ENCODE data around the gene PYROXD2. TPM values are rescaled to one million over a fixed set of nuclear protein-coding genes. Genes with fewer than 3 reads are reported as not detected.

The PYROXD2 gene
- total and polyA plus RNA-seq, 2 of the 8 experiments (the other 6 are each of a cell fraction or from before 2014, with no cell fraction given), result 3.2 to 5.4 TPM

- TF ChIP-seq, protein P1, sequence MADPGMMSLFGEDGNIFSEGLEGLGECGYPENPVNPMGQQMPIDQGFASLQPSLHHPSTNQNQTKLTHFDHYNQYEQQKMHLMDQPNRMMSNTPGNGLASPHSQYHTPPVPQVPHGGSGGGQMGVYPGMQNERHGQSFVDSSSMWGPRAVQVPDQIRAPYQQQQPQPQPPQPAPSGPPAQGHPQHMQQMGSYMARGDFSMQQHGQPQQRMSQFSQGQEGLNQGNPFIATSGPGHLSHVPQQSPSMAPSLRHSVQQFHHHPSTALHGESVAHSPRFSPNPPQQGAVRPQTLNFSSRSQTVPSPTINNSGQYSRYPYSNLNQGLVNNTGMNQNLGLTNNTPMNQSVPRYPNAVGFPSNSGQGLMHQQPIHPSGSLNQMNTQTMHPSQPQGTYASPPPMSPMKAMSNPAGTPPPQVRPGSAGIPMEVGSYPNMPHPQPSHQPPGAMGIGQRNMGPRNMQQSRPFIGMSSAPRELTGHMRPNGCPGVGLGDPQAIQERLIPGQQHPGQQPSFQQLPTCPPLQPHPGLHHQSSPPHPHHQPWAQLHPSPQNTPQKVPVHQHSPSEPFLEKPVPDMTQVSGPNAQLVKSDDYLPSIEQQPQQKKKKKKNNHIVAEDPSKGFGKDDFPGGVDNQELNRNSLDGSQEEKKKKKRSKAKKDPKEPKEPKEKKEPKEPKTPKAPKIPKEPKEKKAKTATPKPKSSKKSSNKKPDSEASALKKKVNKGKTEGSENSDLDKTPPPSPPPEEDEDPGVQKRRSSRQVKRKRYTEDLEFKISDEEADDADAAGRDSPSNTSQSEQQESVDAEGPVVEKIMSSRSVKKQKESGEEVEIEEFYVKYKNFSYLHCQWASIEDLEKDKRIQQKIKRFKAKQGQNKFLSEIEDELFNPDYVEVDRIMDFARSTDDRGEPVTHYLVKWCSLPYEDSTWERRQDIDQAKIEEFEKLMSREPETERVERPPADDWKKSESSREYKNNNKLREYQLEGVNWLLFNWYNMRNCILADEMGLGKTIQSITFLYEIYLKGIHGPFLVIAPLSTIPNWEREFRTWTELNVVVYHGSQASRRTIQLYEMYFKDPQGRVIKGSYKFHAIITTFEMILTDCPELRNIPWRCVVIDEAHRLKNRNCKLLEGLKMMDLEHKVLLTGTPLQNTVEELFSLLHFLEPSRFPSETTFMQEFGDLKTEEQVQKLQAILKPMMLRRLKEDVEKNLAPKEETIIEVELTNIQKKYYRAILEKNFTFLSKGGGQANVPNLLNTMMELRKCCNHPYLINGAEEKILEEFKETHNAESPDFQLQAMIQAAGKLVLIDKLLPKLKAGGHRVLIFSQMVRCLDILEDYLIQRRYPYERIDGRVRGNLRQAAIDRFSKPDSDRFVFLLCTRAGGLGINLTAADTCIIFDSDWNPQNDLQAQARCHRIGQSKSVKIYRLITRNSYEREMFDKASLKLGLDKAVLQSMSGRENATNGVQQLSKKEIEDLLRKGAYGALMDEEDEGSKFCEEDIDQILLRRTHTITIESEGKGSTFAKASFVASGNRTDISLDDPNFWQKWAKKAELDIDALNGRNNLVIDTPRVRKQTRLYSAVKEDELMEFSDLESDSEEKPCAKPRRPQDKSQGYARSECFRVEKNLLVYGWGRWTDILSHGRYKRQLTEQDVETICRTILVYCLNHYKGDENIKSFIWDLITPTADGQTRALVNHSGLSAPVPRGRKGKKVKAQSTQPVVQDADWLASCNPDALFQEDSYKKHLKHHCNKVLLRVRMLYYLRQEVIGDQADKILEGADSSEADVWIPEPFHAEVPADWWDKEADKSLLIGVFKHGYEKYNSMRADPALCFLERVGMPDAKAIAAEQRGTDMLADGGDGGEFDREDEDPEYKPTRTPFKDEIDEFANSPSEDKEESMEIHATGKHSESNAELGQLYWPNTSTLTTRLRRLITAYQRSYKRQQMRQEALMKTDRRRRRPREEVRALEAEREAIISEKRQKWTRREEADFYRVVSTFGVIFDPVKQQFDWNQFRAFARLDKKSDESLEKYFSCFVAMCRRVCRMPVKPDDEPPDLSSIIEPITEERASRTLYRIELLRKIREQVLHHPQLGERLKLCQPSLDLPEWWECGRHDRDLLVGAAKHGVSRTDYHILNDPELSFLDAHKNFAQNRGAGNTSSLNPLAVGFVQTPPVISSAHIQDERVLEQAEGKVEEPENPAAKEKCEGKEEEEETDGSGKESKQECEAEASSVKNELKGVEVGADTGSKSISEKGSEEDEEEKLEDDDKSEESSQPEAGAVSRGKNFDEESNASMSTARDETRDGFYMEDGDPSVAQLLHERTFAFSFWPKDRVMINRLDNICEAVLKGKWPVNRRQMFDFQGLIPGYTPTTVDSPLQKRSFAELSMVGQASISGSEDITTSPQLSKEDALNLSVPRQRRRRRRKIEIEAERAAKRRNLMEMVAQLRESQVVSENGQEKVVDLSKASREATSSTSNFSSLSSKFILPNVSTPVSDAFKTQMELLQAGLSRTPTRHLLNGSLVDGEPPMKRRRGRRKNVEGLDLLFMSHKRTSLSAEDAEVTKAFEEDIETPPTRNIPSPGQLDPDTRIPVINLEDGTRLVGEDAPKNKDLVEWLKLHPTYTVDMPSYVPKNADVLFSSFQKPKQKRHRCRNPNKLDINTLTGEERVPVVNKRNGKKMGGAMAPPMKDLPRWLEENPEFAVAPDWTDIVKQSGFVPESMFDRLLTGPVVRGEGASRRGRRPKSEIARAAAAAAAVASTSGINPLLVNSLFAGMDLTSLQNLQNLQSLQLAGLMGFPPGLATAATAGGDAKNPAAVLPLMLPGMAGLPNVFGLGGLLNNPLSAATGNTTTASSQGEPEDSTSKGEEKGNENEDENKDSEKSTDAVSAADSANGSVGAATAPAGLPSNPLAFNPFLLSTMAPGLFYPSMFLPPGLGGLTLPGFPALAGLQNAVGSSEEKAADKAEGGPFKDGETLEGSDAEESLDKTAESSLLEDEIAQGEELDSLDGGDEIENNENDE (IDR thresholded peaks at IDR 0.05; ENCODE audit: insufficient replicate concordance, low read length), result no peak
- TF ChIP-seq EGR1 (IDR thresholded peaks at IDR 0.05; ENCODE audit: borderline replicate concordance, low read depth, low read length) (no peak), TAF1 (IDR thresholded peaks at IDR 0.05; ENCODE audit: low read depth, low read length) (no peak), YY1 (IDR thresholded peaks at IDR 0.05; ENCODE audit: low read depth, low read length) (no peak), CHD2 (IDR thresholded peaks at IDR 0.05; ENCODE audit: low read length) (no peak), SP1 (IDR thresholded peaks at IDR 0.05; ENCODE audit: low read depth, low read length) (no peak), EP300 (IDR thresholded peaks at IDR 0.05; ENCODE audit: borderline replicate concordance in 1 of 2, low read depth in 2 of 2, low read length in 2 of 2) (no peak), ATF2 (IDR thresholded peaks at IDR 0.05; ENCODE audit: low read length) (no peak)
- TF ChIP-seq, protein P2, sequence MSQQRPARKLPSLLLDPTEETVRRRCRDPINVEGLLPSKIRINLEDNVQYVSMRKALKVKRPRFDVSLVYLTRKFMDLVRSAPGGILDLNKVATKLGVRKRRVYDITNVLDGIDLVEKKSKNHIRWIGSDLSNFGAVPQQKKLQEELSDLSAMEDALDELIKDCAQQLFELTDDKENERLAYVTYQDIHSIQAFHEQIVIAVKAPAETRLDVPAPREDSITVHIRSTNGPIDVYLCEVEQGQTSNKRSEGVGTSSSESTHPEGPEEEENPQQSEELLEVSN (IDR thresholded peaks at IDR 0.05), result no peak
These were observed 17.8 kb downstream of the PYROXD2 start (continued) for GRCh38 chr10:98397089-98397600.

All from H1 (cell line).